Neuronal stem cell (in vitro differentiated cells): Measurements from ENCODE around the gene MRPS21. TPM values are rescaled to one million over a fixed set of nuclear protein-coding genes. Genes with fewer than 3 reads are reported as not detected.

Experiments
- DNase-seq: peaks from one replicate; pipeline ENCODE4 v3.0.0-alpha.2; 2013; ENCODE audit warnings: low spot score
- H2AFZ ChIP-seq: one replicate; pipeline ENCODE4 v1.6.1; 2013; ENCODE audit warnings: mild to moderate bottlenecking, low read length, inconsistent platforms
- H2AK5ac ChIP-seq: 2 replicates; pipeline ENCODE4 v1.6.1; 2013; ENCODE audit warnings: low read depth, mild to moderate bottlenecking, inconsistent platforms, low read length, moderate library complexity, mixed read lengths
- H2BK120ac ChIP-seq: 2 replicates; pipeline ENCODE4 v1.6.1; 2013; ENCODE audit warnings: low read depth, mild to moderate bottlenecking, inconsistent platforms, low read length, moderate library complexity, mixed read lengths
- H2BK12ac ChIP-seq: one replicate; pipeline ENCODE4 v1.6.1; 2013; ENCODE audit warnings: low read length, inconsistent platforms
- H2BK15ac ChIP-seq: 2 replicates; pipeline ENCODE4 v1.6.1; 2013; ENCODE audit warnings: mild to moderate bottlenecking, low read length, inconsistent platforms, mixed read lengths
- H2BK5ac ChIP-seq: one replicate; pipeline ENCODE4 v1.6.1; 2013; ENCODE audit warnings: inconsistent platforms, mild to moderate bottlenecking, low read length, moderate library complexity
- H3K14ac ChIP-seq: one replicate; pipeline ENCODE4 v1.6.1; 2013; ENCODE audit warnings: low read length, inconsistent platforms
- H3K18ac ChIP-seq: 2 replicates; pipeline ENCODE4 v1.6.1; 2013; ENCODE audit warnings: low read length, inconsistent platforms
- H3K23ac ChIP-seq: 2 replicates; pipeline ENCODE4 v1.6.1; 2013; ENCODE audit warnings: low read depth, mild to moderate bottlenecking, mixed read lengths, low read length, inconsistent platforms; ENCODE audit not compliant: poor library complexity
- H3K27ac ChIP-seq: replicated peaks from 3 replicates; pipeline ENCODE4 v1.5.1; 2013; ENCODE audit warnings: low read length, inconsistent platforms
- H3K27me3 ChIP-seq, 3 experiments: 2 replicates each; pipeline ENCODE4 v1.6.1; 2013; ENCODE audit warnings: low read length in 3 of 3, mild to moderate bottlenecking in 2 of 3, inconsistent platforms in 1 of 3, low read depth in 1 of 3, mixed read lengths in 1 of 3, moderate library complexity in 1 of 3; ENCODE audit not compliant: control insufficient read depth in 3 of 3, insufficient read depth in 3 of 3
- H3K36me3 ChIP-seq, 2 donors: replicated peaks in 1 of 2; 2 replicates each; pipeline ENCODE4 v1.6.1; 2013; ENCODE audit warnings: low read length in 2 of 2; ENCODE audit not compliant: control insufficient read depth in 2 of 2, insufficient read depth in 2 of 2
- H3K4ac ChIP-seq: 2 replicates; pipeline ENCODE4 v1.6.1; 2013; ENCODE audit warnings: inconsistent platforms, mild to moderate bottlenecking, low read length, moderate library complexity
- H3K4me1 ChIP-seq, 2 donors: 1 replicate in 1 of 2; 2 replicates in 1 of 2; pipeline ENCODE4 v1.6.1; 2013; ENCODE audit warnings: low read length in 2 of 2, low read depth in 1 of 2; ENCODE audit not compliant: control insufficient read depth in 2 of 2, insufficient read depth in 1 of 2
- H3K4me2 ChIP-seq: one replicate; pipeline ENCODE4 v1.6.1; 2013; ENCODE audit warnings: mild to moderate bottlenecking, low read length, inconsistent platforms; ENCODE audit not compliant: insufficient read depth, poor library complexity, severe bottlenecking
- H3K4me3 ChIP-seq, 2 donors: 2 replicates each; pipeline ENCODE4 v1.5.1; 2013; ENCODE audit warnings: low read length in 2 of 2, mild to moderate bottlenecking in 2 of 2, inconsistent platforms in 1 of 2, moderate library complexity in 1 of 2
- H3K79me1 ChIP-seq: one replicate; pipeline ENCODE4 v1.6.1; 2013; ENCODE audit warnings: low read depth, mild to moderate bottlenecking, inconsistent platforms, low read length, moderate library complexity
- H3K9ac ChIP-seq: one replicate; pipeline ENCODE4 v1.6.1; 2013; ENCODE audit warnings: mild to moderate bottlenecking, low read depth, low read length, inconsistent platforms; ENCODE audit not compliant: poor library complexity
- H3K9me3 ChIP-seq, 2 donors: replicated peaks in 1 of 2; 2 replicates each; pipeline versions ENCODE3 to v1.6.1; 2013; ENCODE audit warnings: low read length in 2 of 2, mild to moderate bottlenecking in 2 of 2, inconsistent platforms in 1 of 2, low read depth in 1 of 2, mixed read lengths in 1 of 2, moderate library complexity in 1 of 2; ENCODE audit not compliant: control insufficient read depth in 2 of 2, insufficient read depth in 1 of 2
- H4K8ac ChIP-seq: one replicate; pipeline ENCODE4 v1.6.1; 2013; ENCODE audit warnings: low read depth, mild to moderate bottlenecking, inconsistent platforms, low read length, moderate library complexity
- H4K91ac ChIP-seq: one replicate; pipeline ENCODE4 v1.6.1; 2013; ENCODE audit warnings: low read length, low read depth, mild to moderate bottlenecking, inconsistent platforms; ENCODE audit not compliant: poor library complexity
- WGBS, 2 donors: extraction: QIAGEN DNeasy Blood & Tissue Kit; methylation state at CpG; one replicate each; pipeline ENCODE4 v1.1.7; 2013; ENCODE audit warnings: missing lambda C conversion rate in 2 of 2, mixed read lengths in 1 of 2; ENCODE audit not compliant: insufficient read length in 2 of 2, insufficient replicate concordance in 1 of 2; ENCODE audit errors: extremely low coverage in 2 of 2; 5-methylcytosine and 5-hydroxymethylcytosine counted together
- polyA plus RNA-seq, 2 experiments: library from polyadenylated mRNA; stranded (reverse); fragments of 200-250 nt; gene quantifications; one replicate each; pipeline ENCODE4 v1.2.3, GENCODE V29; 2013

Gene MRPS21
- 124 TPM for polyA plus RNA-seq (2013, experiment 1 of 2)
- 120 TPM for polyA plus RNA-seq (2013, experiment 2 of 2)

DNA sequence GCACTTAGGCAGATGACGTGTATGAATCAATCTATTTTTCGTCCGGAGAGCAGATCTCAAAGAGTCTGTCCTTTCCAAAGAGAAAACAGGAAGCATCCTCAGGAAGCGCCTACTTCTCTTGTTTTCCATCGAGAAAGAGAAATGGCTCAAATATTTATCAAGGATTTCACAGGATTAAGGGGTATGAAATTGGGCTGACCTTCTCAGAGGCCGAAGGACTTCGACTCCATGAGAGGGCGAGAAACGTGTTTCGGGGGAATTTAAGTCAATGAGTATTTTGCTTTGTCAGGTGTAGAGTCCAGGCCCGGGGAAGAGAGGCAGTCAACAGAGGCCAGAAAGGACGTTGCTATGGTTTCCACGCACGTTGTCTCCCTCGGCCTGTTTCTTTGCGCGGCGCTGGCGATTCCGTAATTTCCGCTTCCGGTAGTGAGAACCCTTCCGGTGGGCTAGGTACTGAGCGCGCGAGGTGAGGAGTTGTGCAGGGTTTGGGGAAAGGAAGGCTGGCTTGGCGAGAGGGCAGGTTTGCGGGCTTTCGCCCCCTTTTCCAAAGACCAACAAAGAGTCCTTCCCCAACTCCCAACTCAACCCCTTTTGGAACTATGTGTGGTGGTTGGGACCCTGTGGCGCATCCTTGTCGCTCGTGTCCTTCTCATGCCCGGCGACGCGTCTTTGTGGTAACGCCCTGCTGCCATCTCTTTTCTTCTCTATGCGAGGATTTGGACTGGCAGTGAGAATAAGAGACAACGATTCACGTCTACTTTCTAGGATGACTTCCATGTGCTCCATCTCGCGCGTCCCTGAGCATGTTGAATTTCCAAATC, at the start of gene MRPS21:
Gene MRPS21 (plus strand): TSS at position 429 of the 821 bp plus-strand sequence. CDS start 506 bp downstream, outside the sequence.
- H3K36me3 ChIP-seq, result peaks cover 8 to 33% of the 10 kb centered on the region in 2 donors
- no peak within 1 kb of the TSS for H2BK15ac ChIP-seq
- H3K23ac ChIP-seq, result peak within 1 kb of the TSS; percentile 14
- H3K4me1 ChIP-seq, result peaks cover 2 to 9% of the 10 kb centered on the region in 2 donors
- no CpG with 5 or more reads among the region's 43 CpGs for WGBS, 2 donors
- no peak within 1 kb of the TSS for H3K14ac ChIP-seq
- H3K9ac ChIP-seq, result peak within 1 kb of the TSS; percentile 45
- peak within 1 kb of the TSS; percentile 66 for H3K27ac ChIP-seq
- peak within 1 kb of the TSS; percentile 15 for H3K18ac ChIP-seq
- no peak within 1 kb of the TSS for H4K8ac ChIP-seq
- H3K4me2 ChIP-seq, result peak within 1 kb of the TSS; percentile 80
- H2BK5ac ChIP-seq, result no peak within 1 kb of the TSS
- H3K4ac ChIP-seq, result peak within 1 kb of the TSS; percentile 47
- peaks cover 9% of the 10 kb centered on the region for H3K79me1 ChIP-seq
- no peaks in the 10 kb centered on the region for H3K27me3 ChIP-seq
- H2BK120ac ChIP-seq, result no peak within 1 kb of the TSS
- no peak within 1 kb of the TSS for H4K91ac ChIP-seq
- no peak within 1 kb of the TSS for H2BK12ac ChIP-seq
- peak within 1 kb of the TSS; percentile 81 for H2AFZ ChIP-seq
- H3K4me3 ChIP-seq, result peak within 1 kb of the TSS; percentile 71 to 94
- H2AK5ac ChIP-seq, result peak within 1 kb of the TSS; percentile 3
- H3K9me3 ChIP-seq, result no peaks in the 10 kb centered on the region
- DNase-seq, result peak; percentile 78

DNA sequence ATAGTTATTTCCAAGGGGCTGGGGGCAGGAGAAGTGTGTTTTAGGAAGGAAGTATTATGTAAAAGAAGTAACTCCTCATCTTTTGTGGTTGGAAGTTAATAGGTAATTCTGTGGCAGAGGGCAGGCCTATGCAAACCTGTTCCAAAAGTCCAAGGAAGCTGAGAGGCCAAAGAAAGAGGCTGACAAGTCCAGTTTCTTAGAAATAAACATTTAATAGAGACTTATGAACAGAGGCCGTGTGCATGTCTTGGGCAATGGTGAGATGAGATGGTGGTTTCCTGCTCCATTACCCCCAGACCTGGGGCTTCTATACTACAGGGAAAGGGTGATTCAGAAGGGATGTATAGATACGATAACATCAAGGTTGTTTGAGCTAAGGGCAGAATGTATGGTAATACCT, 43.7 kb upstream of the MRPS21 start:
- Histone ChIP-seq H2BK120ac (no peak overlapping the region), H3K79me1 (no peaks in the 10 kb centered on the region), H3K18ac (no peak overlapping the region), H3K36me3 (no peaks in the 10 kb centered on the region), H2BK5ac (no peak overlapping the region), H3K4ac (no peak overlapping the region), H3K23ac (no peak overlapping the region), H2AFZ (no peak overlapping the region), H3K27ac (no peak overlapping the region), H2BK12ac (no peak overlapping the region), H3K4me1 (no peaks in the 10 kb centered on the region), H2AK5ac (no peak overlapping the region), H3K27me3 (peaks cover 0 to 2% (median 0%) of the 10 kb centered on the region in 3 experiments), H3K4me3 (no peak overlapping the region), H3K4me2 (no peak overlapping the region), H3K9ac (no peak overlapping the region), H4K91ac (no peak overlapping the region), H4K8ac (no peak overlapping the region), H3K14ac (no peak overlapping the region), H3K9me3 (peaks cover 0 to 3% of the 10 kb centered on the region in 2 donors), H2BK15ac (no peak overlapping the region)
- no peak for DNase-seq
- no CpG with 5 or more reads among the region's 2 CpGs for WGBS, 2 donors

- Histone ChIP-seq H2AK5ac (no peak overlapping the region), H3K4me3 (peak overlapping the region; percentile 54 to 73), H3K27ac (peak overlapping the region; percentile 96)
Observed at GRCh38 chr1:150256198-150256553, 37.5 kb upstream of the MRPS21 start.

More at GRCh38 chr1:150256198-150256553, 37.5 kb upstream of the MRPS21 start:
- no peak overlapping the region for H4K91ac ChIP-seq
- H2BK120ac ChIP-seq, result no peak overlapping the region
- H3K4ac ChIP-seq, result no peak overlapping the region
- H3K4me1 ChIP-seq, result peaks cover 20 to 22% of the 10 kb centered on the region in 2 donors
- peaks cover 0 to 5% of the 10 kb centered on the region in 2 donors for H3K9me3 ChIP-seq
- no peak overlapping the region for H2BK15ac ChIP-seq
- H3K23ac ChIP-seq, result no peak overlapping the region
- WGBS, 2 donors, result no CpG with 5 or more reads among the region's 1 CpG
- H3K18ac ChIP-seq, result peak overlapping the region; percentile 81
- peak overlapping the region; percentile 73 for H2AFZ ChIP-seq
- no peaks in the 10 kb centered on the region for H3K27me3 ChIP-seq
- H2BK5ac ChIP-seq, result peak overlapping the region; percentile 88
- H2BK12ac ChIP-seq, result no peak overlapping the region
- no peak overlapping the region for H3K9ac ChIP-seq
- no peak overlapping the region for H4K8ac ChIP-seq
- H3K14ac ChIP-seq, result no peak overlapping the region
- peaks cover 4% of the 10 kb centered on the region for H3K79me1 ChIP-seq
- peaks cover 2 to 10% of the 10 kb centered on the region in 2 donors for H3K36me3 ChIP-seq
- DNase-seq, result no peak
- peak overlapping the region; percentile 93 for H3K4me2 ChIP-seq
